ENCODE data around the gene ST3GAL3.
"Not testable (repeated sequence)": the region's sequence is repeated elsewhere in the genome, so short reads cannot be mapped to it uniquely, and the experiment has no call there.

Gene ST3GAL3

GRCh38 chr1:43776043-43776761, 68.9 kb downstream of the ST3GAL3 start:
- Histone ChIP-seq H3K27ac (ENCODE audit: low read length) (no peak overlapping the region), H3K9ac (ENCODE audit: low read depth, low read length) (no peak overlapping the region), H3K27me3 (ENCODE audit: insufficient read depth, low read length, poor library complexity) (no peaks in the 10 kb centered on the region), H4K20me1 (ENCODE audit: insufficient read depth, low read length) (no peaks in the 10 kb centered on the region), H3K9me3 (ENCODE audit: insufficient read depth, low read length, severe bottlenecking) (no peaks in the 10 kb centered on the region), H2AFZ (ENCODE audit: low read depth, low read length) (no peak overlapping the region), H3K36me3 (ENCODE audit: insufficient read depth, low read length) (peaks cover 5% of the 10 kb centered on the region; the same call in 1 of the 2 replicates), H3K4me2 (ENCODE audit: insufficient read depth, low read length) (no peak overlapping the region), H3K4me1 (ENCODE audit: insufficient read depth, low read length) (peaks cover 17% of the 10 kb centered on the region), H3K4me3 (ENCODE audit: low read depth in 1 of 2, low read length in 2 of 2) (no peak overlapping the region), H3K79me2 (ENCODE audit: insufficient read depth, low read length) (no peaks in the 10 kb centered on the region)
- no peak for TF ChIP-seq EZH2 (IDR thresholded peaks at IDR 0.05; ENCODE audit: borderline replicate concordance, low read depth, low read length, severe bottlenecking)
- TF ChIP-seq CTCF (IDR thresholded peaks at IDR 0.05; ENCODE audit: borderline replicate concordance, extremely low read depth, low read length, poor library complexity, severe bottlenecking): no peak
- ATAC-seq (ENCODE audit: insufficient read depth, low read depth) (no peak), DNase-seq (no peak)

DNA sequence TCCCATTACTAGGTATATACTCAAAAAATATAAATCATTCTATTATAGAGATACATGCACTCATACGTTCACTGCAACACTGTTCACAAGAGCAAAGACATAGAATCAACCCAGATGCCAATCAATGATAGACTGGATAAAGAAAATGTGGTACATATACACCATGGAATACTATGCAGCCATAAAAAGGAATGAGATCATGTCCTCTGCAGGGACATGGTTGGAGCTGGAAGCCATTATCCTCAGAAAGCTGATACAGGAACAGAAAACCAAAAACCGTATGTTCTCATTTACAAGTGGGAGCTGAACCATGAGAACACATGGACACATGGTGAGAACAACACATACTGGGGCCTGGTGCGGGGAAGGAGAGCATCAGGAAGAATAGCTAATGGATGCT, 70.6 kb downstream of the ST3GAL3 start:
- H3K4me1 ChIP-seq (ENCODE audit: insufficient read depth, low read length): peaks cover 17% of the 10 kb centered on the region
- not testable (repeated sequence) for H3K36me3 ChIP-seq (ENCODE audit: insufficient read depth, low read length); DNase-seq; H3K4me3 ChIP-seq (ENCODE audit: low read depth in 1 of 2, low read length in 2 of 2); H2AFZ ChIP-seq (ENCODE audit: low read depth, low read length); H3K4me2 ChIP-seq (ENCODE audit: insufficient read depth, low read length); H3K9ac ChIP-seq (ENCODE audit: low read depth, low read length); H3K79me2 ChIP-seq (ENCODE audit: insufficient read depth, low read length); H4K20me1 ChIP-seq (ENCODE audit: insufficient read depth, low read length); H3K9me3 ChIP-seq (ENCODE audit: insufficient read depth, low read length, severe bottlenecking); H3K27me3 ChIP-seq (ENCODE audit: insufficient read depth, low read length, poor library complexity); ATAC-seq (ENCODE audit: insufficient read depth, low read depth); H3K27ac ChIP-seq (ENCODE audit: low read length)

DNA sequence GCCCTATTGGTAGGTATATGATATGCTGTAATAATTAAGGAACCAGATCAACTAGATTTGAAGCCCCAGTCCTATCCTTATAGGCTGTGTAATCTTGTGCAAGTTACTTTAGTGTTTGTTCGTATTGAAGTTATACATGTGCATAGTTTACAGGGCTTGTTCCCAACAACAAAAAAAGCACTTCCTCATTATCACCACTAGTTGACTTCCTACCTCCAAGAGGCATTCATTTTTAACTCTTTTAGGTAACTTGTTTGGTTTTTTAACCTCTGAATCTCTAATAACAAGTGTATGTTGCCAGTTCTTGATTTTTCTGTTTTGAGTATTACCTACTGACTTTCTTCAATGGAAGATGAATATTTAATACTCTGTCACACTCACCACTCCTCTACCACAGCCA, 71.9 kb downstream of the ST3GAL3 start:
- H2AFZ ChIP-seq (ENCODE audit: low read depth, low read length): no peak overlapping the region
- TF ChIP-seq CTCF (IDR thresholded peaks at IDR 0.05; ENCODE audit: borderline replicate concordance, extremely low read depth, low read length, poor library complexity, severe bottlenecking): peak; percentile 33
- TF ChIP-seq EZH2 (IDR thresholded peaks at IDR 0.05; ENCODE audit: borderline replicate concordance, low read depth, low read length, severe bottlenecking): no peak
- no peaks in the 10 kb centered on the region for H3K9me3 ChIP-seq (ENCODE audit: insufficient read depth, low read length, severe bottlenecking)
- no peak for ATAC-seq (ENCODE audit: insufficient read depth, low read depth)
- DNase-seq: no peak
- H4K20me1 ChIP-seq (ENCODE audit: insufficient read depth, low read length): no peaks in the 10 kb centered on the region
- peaks cover 5% of the 10 kb centered on the region; the same call in 1 of the 2 replicates for H3K36me3 ChIP-seq (ENCODE audit: insufficient read depth, low read length)
- H3K4me3 ChIP-seq (ENCODE audit: low read depth in 1 of 2, low read length in 2 of 2): no peak overlapping the region
- peaks cover 17% of the 10 kb centered on the region for H3K4me1 ChIP-seq (ENCODE audit: insufficient read depth, low read length)
- H3K79me2 ChIP-seq (ENCODE audit: insufficient read depth, low read length): no peaks in the 10 kb centered on the region
- H3K9ac ChIP-seq (ENCODE audit: low read depth, low read length): no peak overlapping the region
- H3K27ac ChIP-seq (ENCODE audit: low read length): peak overlapping the region; percentile 11
- H3K4me2 ChIP-seq (ENCODE audit: insufficient read depth, low read length): peak overlapping the region; percentile 5; the same call in 1 of the 2 replicates
- H3K27me3 ChIP-seq (ENCODE audit: insufficient read depth, low read length, poor library complexity): no peaks in the 10 kb centered on the region

GRCh38 chr1:43779805-43780403, 72.6 kb downstream of the ST3GAL3 start:
- no peaks in the 10 kb centered on the region for H4K20me1 ChIP-seq (ENCODE audit: insufficient read depth, low read length)
- H3K27me3 ChIP-seq (ENCODE audit: insufficient read depth, low read length, poor library complexity): no peaks in the 10 kb centered on the region
- no peaks in the 10 kb centered on the region for H3K36me3 ChIP-seq (ENCODE audit: insufficient read depth, low read length)
- H3K27ac ChIP-seq (ENCODE audit: low read length): 0 out of 2 replicates have a peak overlapping the region, but pooled peaks have one; percentile 11
- H3K9ac ChIP-seq (ENCODE audit: low read depth, low read length): no peak overlapping the region
- peak overlapping the region; percentile 5; the same call in 1 of the 2 replicates for H3K4me2 ChIP-seq (ENCODE audit: insufficient read depth, low read length)
- TF ChIP-seq CTCF (IDR thresholded peaks at IDR 0.05; ENCODE audit: borderline replicate concordance, extremely low read depth, low read length, poor library complexity, severe bottlenecking) (no peak), EZH2 (IDR thresholded peaks at IDR 0.05; ENCODE audit: borderline replicate concordance, low read depth, low read length, severe bottlenecking) (no peak)
- no peaks in the 10 kb centered on the region for H3K79me2 ChIP-seq (ENCODE audit: insufficient read depth, low read length)
- H3K9me3 ChIP-seq (ENCODE audit: insufficient read depth, low read length, severe bottlenecking): no peaks in the 10 kb centered on the region
- H2AFZ ChIP-seq (ENCODE audit: low read depth, low read length): no peak overlapping the region
- H3K4me1 ChIP-seq (ENCODE audit: insufficient read depth, low read length): peaks cover 17% of the 10 kb centered on the region
- DNase-seq: peak; percentile 62
- no peak overlapping the region for H3K4me3 ChIP-seq (ENCODE audit: low read depth in 1 of 2, low read length in 2 of 2)
- ATAC-seq (ENCODE audit: insufficient read depth, low read depth): peak; percentile 99

Measured in DND-41 (cell line).